OCI-LY1 (cell line): ENCODE results near the gene PKDCC.

Experiments
- EZH2 ChIP-seq: fragments of 200-600 bp; sonication (generic), shearing (Covaris generic); IDR thresholded peaks from 2 replicates; pipeline ENCODE4 v1.8.0; 2017; ENCODE audit warnings: borderline replicate concordance, mixed run types, mild to moderate bottlenecking, antibody characterized with exemption, low read length, moderate library complexity, mixed read lengths
- TF ChIP-seq, protein P1 (sequence below): fragments of 200-600 bp; sonication (generic), shearing (Covaris generic); IDR thresholded peaks from 2 replicates; pipeline ENCODE4 v1.5.1; 2017; ENCODE audit warnings: mild to moderate bottlenecking, antibody characterized with exemption, low read length, moderate library complexity, mixed read lengths

- TF ChIP-seq, protein P1, sequence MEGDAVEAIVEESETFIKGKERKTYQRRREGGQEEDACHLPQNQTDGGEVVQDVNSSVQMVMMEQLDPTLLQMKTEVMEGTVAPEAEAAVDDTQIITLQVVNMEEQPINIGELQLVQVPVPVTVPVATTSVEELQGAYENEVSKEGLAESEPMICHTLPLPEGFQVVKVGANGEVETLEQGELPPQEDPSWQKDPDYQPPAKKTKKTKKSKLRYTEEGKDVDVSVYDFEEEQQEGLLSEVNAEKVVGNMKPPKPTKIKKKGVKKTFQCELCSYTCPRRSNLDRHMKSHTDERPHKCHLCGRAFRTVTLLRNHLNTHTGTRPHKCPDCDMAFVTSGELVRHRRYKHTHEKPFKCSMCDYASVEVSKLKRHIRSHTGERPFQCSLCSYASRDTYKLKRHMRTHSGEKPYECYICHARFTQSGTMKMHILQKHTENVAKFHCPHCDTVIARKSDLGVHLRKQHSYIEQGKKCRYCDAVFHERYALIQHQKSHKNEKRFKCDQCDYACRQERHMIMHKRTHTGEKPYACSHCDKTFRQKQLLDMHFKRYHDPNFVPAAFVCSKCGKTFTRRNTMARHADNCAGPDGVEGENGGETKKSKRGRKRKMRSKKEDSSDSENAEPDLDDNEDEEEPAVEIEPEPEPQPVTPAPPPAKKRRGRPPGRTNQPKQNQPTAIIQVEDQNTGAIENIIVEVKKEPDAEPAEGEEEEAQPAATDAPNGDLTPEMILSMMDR: no peak
- no peak for TF ChIP-seq EZH2
Measured at GRCh38 chr2:42048299-42049220, 739 bp downstream of the PKDCC start.
